ENCODE measurements around the gene FLCN. TPM values are rescaled to one million over a fixed set of nuclear protein-coding genes. Genes with fewer than 3 reads are reported as not detected.

Gene FLCN
- total and polyA plus RNA-seq, 2 of the 13 experiments (the other 11 are each of a cell fraction or from before 2014, with no cell fraction given) = 16.6 to 24.9 TPM

GRCh38 chr17:17204635-17205231 is 32.2 kb downstream of the FLCN start:
- TF ChIP-seq FOXC1 (CRISPR knock-in tag; IDR thresholded peaks at IDR 0.05; ENCODE audit: borderline replicate concordance) (0 out of 2 replicates have a peak, but pooled peaks have one; percentile 21), SCMH1 (CRISPR knock-in tag; IDR thresholded peaks at IDR 0.05; ENCODE audit: borderline replicate concordance) (no peak), TSC22D2 (CRISPR knock-in tag; IDR thresholded peaks at IDR 0.05; ENCODE audit: borderline replicate concordance) (no peak), DMAP1 (CRISPR knock-in tag; IDR thresholded peaks at IDR 0.05) (no peak), KDM6A (CRISPR knock-in tag; IDR thresholded peaks at IDR 0.05; ENCODE audit: low read depth) (no peak), ZNF326 (CRISPR knock-in tag; IDR thresholded peaks at IDR 0.05; ENCODE audit: borderline replicate concordance) (no peak), BHLHE40 (IDR thresholded peaks at IDR 0.05; ENCODE audit: low read length) (0 out of 2 replicates have a peak, but pooled peaks have one; percentile 8), MTF2 (CRISPR knock-in tag; IDR thresholded peaks at IDR 0.05; ENCODE audit: borderline replicate concordance) (0 out of 2 replicates have a peak, but pooled peaks have one; percentile 8), LCORL (IDR thresholded peaks at IDR 0.05) (no peak), LCORL (CRISPR knock-in tag; IDR thresholded peaks at IDR 0.05) (0 out of 2 replicates have a peak, but pooled peaks have one; percentile 14), EEA1 (CRISPR knock-in tag; IDR thresholded peaks at IDR 0.05; ENCODE audit: borderline replicate concordance) (0 out of 2 replicates have a peak, but pooled peaks have one; percentile 6), ARNT2 (CRISPR knock-in tag; IDR thresholded peaks at IDR 0.05; ENCODE audit: low read depth) (no peak), MNT (IDR thresholded peaks at IDR 0.05) (peak; percentile 88), SRSF4 (IDR thresholded peaks at IDR 0.05; ENCODE audit: low read depth, low read length, poor library complexity, severe bottlenecking) (no peak)
- WGBS (ENCODE audit: low lambda C conversion rate) = 33% methylated on average over 6 of the region's 14 CpGs
- Histone ChIP-seq H3K9me3 (ENCODE audit: low read length) (no peaks in the 10 kb centered on the region), H4K20me1 (ENCODE audit: insufficient read depth, low read length) (no peaks in the 10 kb centered on the region), H3K4me3 (replicated peaks in 1 of 3; ENCODE audit: insufficient read depth in 1 of 3, low read depth in 2 of 3, low read length in 3 of 3) (peak overlapping the region; percentile 75 to 85 (median 80)), H3K4me2 (ENCODE audit: low read depth, low read length) (peak overlapping the region; percentile 98), H3K36me3 (replicated peaks in 1 of 2; ENCODE audit: control insufficient read depth in 1 of 2, insufficient read depth in 2 of 2, low read length in 2 of 2) (peaks cover 13 to 22% of the 10 kb centered on the region in 2 experiments; a peak in 4 of 5 replicates), H3K27me3 (ENCODE audit: control insufficient read depth in 1 of 2, insufficient read depth in 2 of 2, low read length in 2 of 2) (no peaks in the 10 kb centered on the region; a peak in 1 of 5 replicates), H3K27ac (ENCODE audit: extremely low read length, insufficient read depth, low read length) (no peak overlapping the region), H3K9ac (ENCODE audit: insufficient read depth, low read depth, low read length) (peak overlapping the region; percentile 88), H3K4me1 (ENCODE audit: insufficient read depth, low read length) (peaks cover 38% of the 10 kb centered on the region), H2AFZ (ENCODE audit: low read length) (no peak overlapping the region), H3K79me2 (ENCODE audit: insufficient read depth, low read length) (peaks cover 23% of the 10 kb centered on the region)
- BruUV-seq (replicated peaks) = no TSS peak
- FAIRE-seq (no peak), DNase-seq (ENCODE audit: low spot score) (no peak), ATAC-seq (no peak)
- ChIA-PET POLR2A (no interaction called here), CTCF (ENCODE audit: low intra/inter-chr PET ratio, low total read pairs) (no interaction called here)
- intact Hi-C loops (cut with micrococcal nuclease; ENCODE audit: unreplicated experiment) (loop anchor here (10.0 kb wide), 1 partner anchor 110 kb away; no protein-coding TSS in a partner anchor), in situ Hi-C loops (cut with HindIII; ENCODE audit: extremely low pct_ligation_motif_present, low pct_unique_long_range_greater_than_20kb) (no loop called here)
